Left lung (tissue), 10 donors: ENCODE results near the gene ATXN3L. TPM values are rescaled to one million over a fixed set of nuclear protein-coding genes. Genes with fewer than 3 reads are reported as not detected.
"Not testable (repeated sequence)": the region's sequence is repeated elsewhere in the genome, so short reads cannot be mapped to it uniquely, and the experiment has no call there.

ENCODE experiments used
- ATAC-seq: fragments of 200-7000 bp; cut with Tn5 transposase; one replicate; pipeline ENCODE4 v1.9.1; 2020; ENCODE audit warnings: moderate library complexity
- DNase-seq, 4 donors: peaks; one replicate each; pipeline ENCODE4 v3.0.0-alpha.2; 2013 to 2020
- H3K27ac ChIP-seq, 2 donors: fragments of 200-600 bp; sonication (generic) in 1 of 2; one replicate each; pipeline versions ENCODE4 v1.5.0 to v1.8.0; 2020 to 2021
- H3K27me3 ChIP-seq, 2 donors: fragments of 200-600 bp; sonication (generic) in 1 of 2; one replicate each; pipeline versions ENCODE4 v1.5.0 to v1.8.0; 2020 to 2021
- H3K36me3 ChIP-seq, 2 donors: fragments of 200-600 bp; sonication (generic) in 1 of 2; one replicate each; pipeline versions ENCODE4 v1.5.0 to v1.8.0; 2020 to 2021
- H3K4me1 ChIP-seq, 2 donors: fragments of 200-600 bp; one replicate each; pipeline ENCODE4 v1.8.0; 2021
- H3K4me3 ChIP-seq, 2 donors: fragments of 200-600 bp; sonication (generic) in 1 of 2; one replicate each; pipeline versions ENCODE4 v1.5.0 to v1.8.0; 2020 to 2021; ENCODE audit warnings: mild to moderate bottlenecking in 1 of 2
- H3K9me3 ChIP-seq, 2 donors: fragments of 200-600 bp; sonication (generic) in 1 of 2; one replicate each; pipeline versions ENCODE4 v1.5.0 to v1.8.0; 2020 to 2021
- CTCF ChIP-seq, 2 donors: fragments of 200-600 bp; sonication (generic) in 1 of 2; IDR thresholded peaks; one replicate each; pipeline versions ENCODE4 v1.5.0 to v1.8.0; 2021; ENCODE audit warnings: antibody characterized with exemption in 2 of 2
- intact Hi-C, 2 donors: fragments of 100-400 bp; cut with DNase I; formaldehyde crosslinking; loops; one replicate each; pipeline versions ENCODE4 v1.11.2 to v1.14.2; 2022
- polyA plus RNA-seq, 6 donors: library from polyadenylated mRNA; unstranded; fragments of 120-200 nt; gene quantifications; one replicate each; pipeline ENCODE4 v1.2.1, GENCODE V29; 2013; ENCODE audit not compliant: insufficient read length in 6 of 6
- total RNA-seq, 2 donors: library from RNA; stranded (reverse); fragmentation: NEBNext Ultra II Directional; extraction: Animal tissue kit (Norgen Biotek cat#: 25700); gene quantifications; one replicate each; pipeline ENCODE4 v1.2.1, GENCODE V29; 2021
- donor health status: DM: no; HTN: yes; CAD: no.
- donor health status: DM: no; HTN: no; CAD: no.

ATXN3L gene
- total and polyA plus RNA-seq, 8 donors, result not detected

- Histone ChIP-seq H3K4me1 (no peaks in the 10 kb centered on the region), H3K9me3 (no peaks in the 10 kb centered on the region), H3K36me3 (no peaks in the 10 kb centered on the region), H3K4me3 (no peak overlapping the region), H3K27me3 (peaks cover 0 to 4% of the 10 kb centered on the region in 2 donors), H3K27ac (no peak overlapping the region)
- ATAC-seq, result no peak
- no peak for TF ChIP-seq CTCF (IDR thresholded peaks at IDR 0.05)
- intact Hi-C loops, result no loop called here
- DNase-seq, result no peak
These were observed 8.3 kb downstream of the ATXN3L start for GRCh38 chrX:13311560-13311959.

- H3K27me3 ChIP-seq, result peaks cover 0 to 4% of the 10 kb centered on the region in 2 donors
- ATAC-seq (no peak), DNase-seq (no peak)
- H3K27ac ChIP-seq, result no peak overlapping the region
- intact Hi-C loops, result no loop called here
- no peaks in the 10 kb centered on the region for H3K9me3 ChIP-seq
- no peaks in the 10 kb centered on the region for H3K4me1 ChIP-seq
- H3K4me3 ChIP-seq, result no peak overlapping the region
- H3K36me3 ChIP-seq, result no peaks in the 10 kb centered on the region
- TF ChIP-seq CTCF (IDR thresholded peaks at IDR 0.05), result no peak
These were observed 10.2 kb downstream of the ATXN3L start for GRCh38 chrX:13309631-13310030.

GRCh38 chrX:13307041-13307440 is 12.8 kb downstream of the ATXN3L start:
- no peak overlapping the region for H3K4me3 ChIP-seq
- ATAC-seq (no peak), DNase-seq (no peak)
- no peaks in the 10 kb centered on the region for H3K9me3 ChIP-seq
- no peaks in the 10 kb centered on the region for H3K36me3 ChIP-seq
- peaks cover 0 to 4% of the 10 kb centered on the region in 2 donors for H3K27me3 ChIP-seq
- intact Hi-C loops, result no loop called here
- TF ChIP-seq CTCF (IDR thresholded peaks at IDR 0.05), result no peak
- H3K27ac ChIP-seq, result no peak overlapping the region
- no peaks in the 10 kb centered on the region for H3K4me1 ChIP-seq

- Histone ChIP-seq H3K27ac (peak overlapping the region in 1 of 2 donors; percentile 70), H3K36me3 (no peaks in the 10 kb centered on the region), H3K9me3 (no peaks in the 10 kb centered on the region), H3K4me1 (no peaks in the 10 kb centered on the region), H3K27me3 (no peaks in the 10 kb centered on the region), H3K4me3 (no peak overlapping the region)
- ATAC-seq (no peak), DNase-seq (no peak)
- intact Hi-C loops, result no loop called here
- no peak for TF ChIP-seq CTCF (IDR thresholded peaks at IDR 0.05)
These were observed 14.7 kb downstream of the ATXN3L start for GRCh38 chrX:13305108-13305507.

- TF ChIP-seq CTCF (IDR thresholded peaks at IDR 0.05), result no peak
- intact Hi-C loops, result no loop called here
- DNase-seq (no peak), ATAC-seq (no peak)
- H3K27me3 ChIP-seq, result no peaks in the 10 kb centered on the region
- H3K36me3 ChIP-seq, result no peaks in the 10 kb centered on the region
- no peak overlapping the region for H3K4me3 ChIP-seq
- no peaks in the 10 kb centered on the region for H3K9me3 ChIP-seq
- H3K27ac ChIP-seq, result no peak overlapping the region
- no peaks in the 10 kb centered on the region for H3K4me1 ChIP-seq
These were observed 15.8 kb downstream of the ATXN3L start for GRCh38 chrX:13304052-13304451.

GRCh38 chrX:13303248-13303647 is 16.6 kb downstream of the ATXN3L start:
- H3K36me3 ChIP-seq, H3K27me3 ChIP-seq, H3K9me3 ChIP-seq, H3K4me3 ChIP-seq, intact Hi-C loops, DNase-seq, H3K27ac ChIP-seq, H3K4me1 ChIP-seq, ATAC-seq: not testable (repeated sequence)
